HG03095 (cell line): ENCODE measurements around the gene TRIM37.

Experiments
- ATAC-seq: cut with Tn5 transposase; IDR thresholded peaks from one replicate; pipeline ENCODE4 v1.9.1; 2021; ENCODE audit warnings: moderate library complexity; ENCODE audit not compliant: unreplicated experiment

Gene TRIM37

GRCh38 chr17:59046192-59046591 is 60.5 kb downstream of the TRIM37 start:
- ATAC-seq = no peak

GRCh38 chr17:59038734-59039133 is 67.9 kb downstream of the TRIM37 start:
- no peak for ATAC-seq

- ATAC-seq = no peak
These were observed 68.7 kb downstream of the TRIM37 start for GRCh38 chr17:59037960-59038359.

GRCh38 chr17:59030811-59031210 is 75.9 kb downstream of the TRIM37 start:
- no peak for ATAC-seq

GRCh38 chr17:59028328-59028727 is 78.4 kb downstream of the TRIM37 start:
- no peak for ATAC-seq

- ATAC-seq = no peak
These were observed 78.9 kb downstream of the TRIM37 start for GRCh38 chr17:59027750-59028149.

- ATAC-seq = no peak
These were observed 80.3 kb downstream of the TRIM37 start for GRCh38 chr17:59026176-59026939.

GRCh38 chr17:59024916-59025315 is 81.8 kb downstream of the TRIM37 start:
- ATAC-seq = no peak

- no peak for ATAC-seq
These were observed 88.7 kb downstream of the TRIM37 start for GRCh38 chr17:59018019-59018418.

GRCh38 chr17:59011975-59012374 is 94.7 kb downstream of the TRIM37 start:
- no peak for ATAC-seq

- ATAC-seq = no peak
These were observed 96.7 kb downstream of the TRIM37 start for GRCh38 chr17:59010026-59010425.

GRCh38 chr17:59008737-59009136 is 97.9 kb downstream of the TRIM37 start:
- no peak for ATAC-seq

GRCh38 chr17:59007995-59008394 is 98.7 kb downstream of the TRIM37 start:
- ATAC-seq = no peak

- no peak for ATAC-seq
These were observed 102.2 kb downstream of the TRIM37 start for GRCh38 chr17:59004338-59005111.

- ATAC-seq = no peak
These were observed 102.8 kb downstream of the TRIM37 start for GRCh38 chr17:59003860-59004259.

GRCh38 chr17:59002848-59003247 is 103.8 kb downstream of the TRIM37 start:
- ATAC-seq = no peak

GRCh38 chr17:59002126-59002525 is 104.6 kb downstream of the TRIM37 start:
- ATAC-seq = no peak

- peak; percentile 93 for ATAC-seq
These were observed 105.4 kb downstream of the TRIM37 start for GRCh38 chr17:59001158-59001814.

- no peak for ATAC-seq
These were observed 106.7 kb downstream of the TRIM37 start for GRCh38 chr17:59000022-59000421.

GRCh38 chr17:58999500-58999899 is 107.2 kb downstream of the TRIM37 start:
- ATAC-seq = no peak

- ATAC-seq = no peak
These were observed 107.8 kb downstream of the TRIM37 start for GRCh38 chr17:58998871-58999270.
